ENCODE measurements around the gene SGTA.
"Not testable (repeated sequence)": the region's sequence is repeated elsewhere in the genome, so short reads cannot be mapped to it uniquely, and the experiment has no call there.

The SGTA gene

GRCh38 chr19:2722541-2723344 is 60.3 kb downstream of the SGTA start:
- DNase-seq: no peak

GRCh38 chr19:2721570-2722540 is 61.2 kb downstream of the SGTA start:
- DNase-seq: no peak

- DNase-seq: no peak
Observed at GRCh38 chr19:2720777-2721569, 62.1 kb downstream of the SGTA start, which contains the start of gene DIRAS1. DIRAS1 (minus strand) TSS chr19:2721372; CDS start chr19:2717806, 3,566 bp downstream.

DNA sequence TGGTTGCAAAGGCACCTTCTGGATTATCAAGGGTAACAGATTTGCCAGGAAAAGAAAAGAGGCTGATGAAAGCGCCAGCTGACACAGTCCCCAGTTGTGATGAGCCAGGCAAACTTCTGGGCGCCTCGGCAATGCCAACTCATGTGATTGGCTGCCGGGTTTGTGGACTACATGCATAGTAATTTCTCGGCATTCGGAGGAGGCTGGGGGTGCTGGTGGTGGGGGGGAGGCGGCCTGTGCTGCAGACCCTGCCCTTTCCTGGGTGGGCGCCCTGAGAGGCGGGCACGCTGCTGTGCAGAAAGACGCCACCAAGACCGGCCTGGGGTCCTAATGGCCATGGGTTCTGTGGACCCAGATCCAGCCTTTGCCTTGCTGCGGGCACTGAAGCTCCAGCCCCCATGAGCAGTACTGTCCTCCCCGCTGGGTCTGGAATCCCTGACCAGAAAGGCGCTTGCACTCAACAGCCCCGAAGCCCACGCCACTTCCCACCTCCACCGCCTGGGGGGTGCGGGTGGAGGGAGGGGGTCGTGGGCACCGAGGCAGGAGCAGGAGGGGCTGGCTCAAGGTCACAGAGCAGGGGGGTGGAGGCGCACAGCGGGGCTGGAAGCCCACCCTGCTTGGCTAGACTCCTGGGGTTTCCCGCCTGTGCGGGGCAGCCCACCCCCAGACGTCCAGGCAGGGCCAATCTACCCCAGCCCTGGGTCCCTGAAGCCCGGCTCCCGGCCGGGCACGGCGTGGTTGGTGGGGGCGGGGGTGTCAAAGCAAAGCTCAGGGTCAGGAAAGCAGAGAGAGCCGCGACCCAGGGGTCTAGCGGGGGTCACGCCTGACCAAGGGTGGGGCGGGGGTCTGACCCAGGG is 62.9 kb downstream of the SGTA start:
- DNase-seq: no peak

DNA sequence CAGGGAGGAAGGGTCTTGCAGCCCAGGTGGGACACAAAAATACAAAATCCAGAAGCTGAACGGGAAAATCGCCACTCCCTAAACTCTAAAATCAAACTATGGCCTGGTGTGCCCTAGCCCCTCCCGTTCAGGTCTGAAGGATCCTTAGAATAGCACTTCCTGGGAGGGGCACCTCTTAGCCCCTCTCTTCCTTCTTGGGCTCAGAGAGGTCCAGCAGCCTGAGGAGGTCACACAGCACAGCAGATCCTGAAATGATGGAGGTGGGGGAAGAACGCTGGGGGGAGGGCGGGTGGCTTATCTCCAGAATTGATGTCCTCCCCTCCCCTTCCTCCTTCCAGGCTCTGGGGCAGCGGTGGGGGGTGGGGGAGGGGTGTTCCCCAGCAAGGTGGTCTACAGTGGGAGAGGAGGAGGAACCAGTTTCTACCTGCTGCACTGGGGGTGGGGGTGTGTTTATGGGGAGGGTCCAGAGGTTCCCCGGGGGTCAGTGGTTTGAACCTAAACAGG is 63.8 kb downstream of the SGTA start:
- no peak for DNase-seq

- no peak for DNase-seq
Observed at GRCh38 chr19:2717638-2718541, 65.2 kb downstream of the SGTA start.

DNA sequence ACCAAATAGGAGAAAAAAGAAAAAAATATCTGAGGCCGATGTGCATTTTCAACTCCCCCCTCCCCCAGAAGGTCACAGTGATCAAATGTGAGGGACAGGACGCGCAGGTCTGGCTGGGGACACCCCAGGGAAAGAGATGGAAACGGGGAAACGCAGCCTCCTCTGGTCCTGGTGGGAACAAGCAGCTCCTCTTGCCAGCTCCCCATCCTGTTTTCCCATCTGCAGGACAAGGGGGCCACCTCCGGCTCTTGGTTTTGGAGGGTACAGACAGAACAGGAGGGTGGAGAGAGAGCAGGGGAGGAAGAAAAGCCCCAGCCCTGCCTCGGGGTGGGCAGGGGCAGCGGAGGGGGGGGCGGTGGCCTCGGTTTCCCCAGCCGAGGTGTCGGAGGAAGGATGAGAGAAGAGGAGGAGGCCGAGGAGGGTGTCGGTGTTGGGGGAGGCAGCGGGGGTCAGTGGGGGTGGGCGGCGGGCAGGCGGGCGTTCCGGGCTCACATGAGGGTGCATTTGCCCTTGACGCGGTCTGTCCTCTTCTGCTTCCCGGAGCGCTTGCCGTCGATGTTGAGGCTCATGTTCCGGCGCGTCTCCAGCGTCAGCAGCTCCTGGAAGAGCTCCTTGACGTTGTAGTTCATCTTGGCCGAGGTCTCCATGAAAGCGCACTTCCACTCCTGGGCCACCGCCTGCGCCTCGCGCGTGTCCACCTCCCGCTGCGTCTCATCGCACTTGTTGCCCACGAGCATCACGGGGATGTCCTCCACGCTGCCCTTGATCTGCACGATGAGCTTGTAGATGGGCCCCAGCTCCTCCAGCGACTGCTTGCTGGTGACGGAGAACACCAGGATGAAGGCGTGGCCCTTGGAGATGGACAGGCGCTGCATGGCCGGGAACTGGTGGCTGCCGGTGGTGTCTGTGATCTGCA is 66.1 kb downstream of the SGTA start:
- no peak for DNase-seq

DNA sequence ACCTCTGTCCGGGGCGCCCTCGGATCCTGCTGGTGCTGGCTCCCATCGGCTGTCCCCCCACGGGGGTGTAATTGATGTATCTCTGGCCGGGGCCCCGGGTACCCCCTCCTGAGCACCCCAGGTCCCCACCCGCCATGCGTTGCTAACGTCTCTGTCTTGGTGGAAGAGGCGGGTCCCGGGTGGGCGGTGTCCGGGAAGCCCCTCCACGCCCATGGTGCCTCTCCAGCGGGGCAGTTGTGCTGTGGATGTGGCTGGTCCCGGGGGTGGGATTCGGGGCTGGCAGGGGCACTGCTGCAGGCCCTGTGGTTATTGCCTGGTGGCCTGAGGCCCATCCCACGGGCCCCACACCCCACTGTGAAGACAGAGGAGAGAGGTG is 66.8 kb downstream of the SGTA start:
- DNase-seq: no peak

DNA sequence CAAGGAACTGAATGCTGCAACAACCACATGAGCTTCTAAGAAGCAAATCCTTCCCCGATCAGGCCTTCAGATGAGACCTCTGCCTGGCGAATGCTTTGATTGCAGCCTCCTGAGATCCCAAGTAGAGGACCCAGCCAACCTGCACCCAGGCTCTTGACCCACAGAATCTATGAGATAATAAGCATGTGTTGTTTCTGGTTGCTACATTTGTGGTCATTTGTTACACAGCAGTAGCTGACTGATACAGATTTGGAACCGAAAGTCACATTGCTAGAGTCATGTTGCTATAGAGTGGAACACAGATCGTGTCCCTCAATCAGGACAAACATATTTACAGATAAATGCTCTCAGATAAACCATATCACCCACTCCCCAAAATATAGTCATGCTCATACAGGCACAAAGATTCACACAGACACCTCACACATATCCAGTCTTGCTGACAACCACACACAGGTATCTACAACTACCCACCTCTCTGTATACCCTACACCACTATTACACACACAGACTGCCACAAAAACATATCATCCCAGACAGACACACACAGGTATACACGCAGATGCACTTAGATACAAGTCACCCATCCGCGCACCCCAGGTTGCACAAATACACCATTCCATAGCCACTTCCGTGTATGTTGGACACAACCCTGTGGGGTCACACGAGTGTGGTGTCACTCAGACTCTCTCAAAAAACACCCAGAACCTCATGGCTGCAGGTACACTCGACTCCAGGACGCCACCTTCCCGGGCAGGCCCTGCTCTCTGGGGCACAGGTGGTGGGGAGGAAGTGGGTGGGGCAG is 67.4 kb downstream of the SGTA start:
- DNase-seq: no peak

DNA sequence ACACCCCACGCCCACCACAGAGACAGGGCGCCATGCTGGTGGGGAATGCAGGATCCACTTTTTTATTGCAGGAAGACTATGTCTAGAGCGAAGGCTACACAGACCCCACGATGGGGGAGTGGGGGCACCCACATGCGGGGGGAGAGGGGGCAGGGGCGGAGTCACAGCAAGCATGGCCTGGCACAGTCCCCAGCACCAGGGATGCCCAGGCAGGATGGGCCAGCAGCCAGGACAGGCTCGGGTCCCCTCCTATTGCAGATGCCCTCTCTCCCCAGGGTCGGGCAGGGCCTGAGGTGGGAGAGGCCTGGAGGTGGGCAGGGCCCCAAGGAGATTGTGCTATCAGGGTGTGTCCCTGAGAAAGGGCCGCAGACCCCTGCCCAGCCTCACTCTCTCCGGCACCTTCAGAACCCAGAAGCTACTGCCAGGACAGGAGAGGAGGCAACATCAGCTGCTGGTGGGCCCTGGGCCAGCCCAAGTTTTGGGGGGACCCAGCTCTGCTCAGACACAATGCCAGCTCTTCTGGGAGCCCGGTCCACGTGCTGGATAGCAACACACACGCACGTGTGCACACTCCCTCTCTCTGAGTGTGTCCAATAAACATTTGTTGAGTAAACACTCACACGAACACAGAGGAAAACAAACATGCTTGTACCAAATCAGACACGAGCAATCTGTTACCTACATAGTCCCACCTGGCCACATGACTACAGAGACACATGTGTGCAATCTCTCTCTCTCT is 68.4 kb downstream of the SGTA start:
- DNase-seq: no peak

- not testable (repeated sequence) for DNase-seq
Observed at GRCh38 chr19:2714102-2714501, 69.0 kb downstream of the SGTA start.

GRCh38 chr19:2713170-2713569 is 69.9 kb downstream of the SGTA start:
- DNase-seq: not testable (repeated sequence)

DNA sequence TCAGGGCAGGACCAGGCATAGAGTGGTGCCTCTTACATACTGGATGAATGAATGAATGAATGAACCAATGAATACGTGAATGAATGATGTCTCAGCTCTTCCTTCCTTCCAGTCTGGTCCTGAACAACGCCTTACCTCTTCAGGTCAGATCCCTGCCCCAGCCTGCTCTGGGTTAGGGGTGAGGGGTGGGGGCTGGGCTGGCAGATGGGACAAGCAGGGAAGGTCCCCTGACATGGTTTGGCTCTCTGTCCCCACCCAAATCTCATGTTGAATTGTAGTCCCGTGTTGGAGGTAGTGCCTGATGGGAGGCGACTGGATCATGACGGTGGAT is 71.2 kb downstream of the SGTA start:
- DNase-seq: no peak

GRCh38 chr19:2711172-2711874 is 71.8 kb downstream of the SGTA start:
- DNase-seq: no peak

- no peak for DNase-seq
Observed at GRCh38 chr19:2706251-2706650, 76.8 kb downstream of the SGTA start.

All from NCI-H187 (cell line).